T-helper 2 cell treated with Interferon-gamma antibody and Interleukin-4, amounts not matched to agents 5 μg/mL and 100 μg/mL, for 36 hours (primary cell): Measurements from ENCODE around the gene KRT3.

ENCODE experiments used
- DNase-seq: peaks from one replicate; pipeline ENCODE4 v3.0.0; 2021; ENCODE audit warnings: low spot score
- H3K27ac Mint-ChIP-seq: one replicate; pipeline ENCODE4 v1.8.0; 2021; ENCODE audit warnings: mild to moderate bottlenecking, mixed read lengths
- H3K27me3 Mint-ChIP-seq: one replicate; pipeline ENCODE4 v1.8.0; 2021; ENCODE audit warnings: low read depth, mixed read lengths
- H3K36me3 Mint-ChIP-seq: one replicate; pipeline ENCODE4 v1.8.0; 2021; ENCODE audit warnings: low read depth, mixed read lengths
- H3K4me1 Mint-ChIP-seq: one replicate; pipeline ENCODE4 v1.8.0; 2021; ENCODE audit warnings: low read depth, mixed read lengths
- H3K4me3 Mint-ChIP-seq: one replicate; pipeline ENCODE4 v1.8.0; 2022; ENCODE audit warnings: mild to moderate bottlenecking, moderate library complexity, mixed read lengths
- H3K9me3 Mint-ChIP-seq: one replicate; pipeline ENCODE4 v1.8.0; 2021; ENCODE audit warnings: mixed read lengths

Gene KRT3

DNA sequence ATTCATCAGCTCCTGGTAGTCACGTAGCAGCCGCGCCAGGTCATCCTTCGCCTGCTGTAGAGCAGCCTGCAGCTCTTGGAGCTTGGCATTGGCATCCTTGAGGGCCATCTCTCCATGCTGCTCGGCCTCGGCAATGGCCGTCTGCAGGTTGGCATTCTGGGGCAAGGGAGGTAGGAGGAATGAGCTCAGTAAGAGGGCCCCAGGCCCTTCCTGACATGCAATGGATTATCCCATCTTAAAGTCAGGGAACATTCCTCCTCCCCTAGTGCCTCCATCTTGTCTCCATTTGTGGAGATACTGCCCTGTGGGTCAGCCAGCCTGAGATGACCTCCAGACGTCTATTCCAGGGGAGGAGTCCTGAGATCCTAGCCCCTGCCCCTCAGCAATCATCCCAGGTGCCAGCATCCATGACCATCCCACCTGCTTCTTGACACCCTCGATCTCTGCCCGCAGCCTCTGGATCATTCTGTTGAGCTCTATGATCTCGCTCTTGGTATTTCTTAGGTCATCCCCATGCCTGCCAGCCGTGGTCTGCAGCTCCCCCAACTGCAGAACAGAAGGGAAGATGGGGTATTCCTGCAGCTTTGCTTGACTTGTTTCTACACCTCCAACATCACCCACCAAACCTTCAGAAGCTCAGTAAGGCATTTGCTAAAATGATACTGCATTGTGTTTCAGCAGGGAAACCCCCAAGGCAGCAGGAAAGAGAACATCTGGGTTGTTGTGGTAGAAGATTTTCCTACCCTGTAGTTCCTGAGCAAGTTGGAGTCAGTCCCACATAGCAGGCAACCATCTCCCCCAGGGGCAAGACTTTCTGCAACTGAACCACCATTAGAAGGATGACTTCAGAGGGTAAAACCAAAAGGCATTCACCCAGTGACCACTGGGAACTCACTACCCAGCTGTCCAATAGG lies 4.4 kb downstream of the KRT3 start:
- no peak overlapping the region for H3K4me3 Mint-ChIP-seq
- peaks cover 31% of the 10 kb centered on the region for H3K27me3 Mint-ChIP-seq
- no peak for DNase-seq
- H3K27ac Mint-ChIP-seq: no peak overlapping the region
- H3K36me3 Mint-ChIP-seq: no peaks in the 10 kb centered on the region
- H3K9me3 Mint-ChIP-seq: no peaks in the 10 kb centered on the region
- peaks cover 18% of the 10 kb centered on the region for H3K4me1 Mint-ChIP-seq

DNA sequence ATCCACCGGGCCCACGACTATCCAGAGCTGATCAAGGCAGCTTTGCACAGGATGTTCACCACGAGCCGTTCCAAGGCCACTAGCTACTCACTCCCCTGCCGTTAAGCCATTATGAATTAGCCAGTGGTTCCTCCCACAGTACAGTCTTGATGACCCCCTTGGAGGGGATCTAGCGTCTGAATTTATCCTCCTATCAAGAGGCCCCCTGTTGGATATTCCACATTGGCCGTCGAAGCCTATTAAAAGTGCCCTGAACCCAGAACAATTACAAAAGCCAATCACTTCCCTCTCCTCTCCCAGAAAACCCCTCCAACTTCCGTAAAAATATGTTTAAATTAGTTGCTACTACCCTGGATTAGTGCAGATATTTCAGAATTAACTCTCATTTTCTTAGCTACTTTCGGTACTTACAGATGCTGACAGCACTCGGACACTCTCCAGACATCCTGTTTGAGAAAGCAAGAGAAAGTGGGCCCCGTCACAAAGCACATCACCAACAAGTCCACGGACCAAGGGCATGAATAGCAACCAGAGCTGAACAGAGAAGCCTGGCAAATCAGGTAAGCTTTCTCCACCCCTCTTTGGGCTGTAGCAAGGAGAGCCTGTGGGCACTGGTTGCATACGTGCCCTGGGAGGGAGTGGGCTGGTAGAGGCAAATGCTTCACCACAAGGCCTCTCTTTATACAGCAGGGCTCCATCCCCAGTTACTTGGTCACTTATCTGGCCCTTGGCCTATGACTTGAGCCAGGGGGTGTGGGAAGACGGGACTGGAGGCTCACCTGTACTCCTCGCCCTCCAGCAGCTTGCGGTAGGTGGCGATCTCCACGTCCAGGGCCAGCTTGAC lies 5.3 kb downstream of the KRT3 start:
- no peak overlapping the region for H3K27ac Mint-ChIP-seq
- no peak for DNase-seq
- peaks cover 18% of the 10 kb centered on the region for H3K4me1 Mint-ChIP-seq
- no peak overlapping the region for H3K4me3 Mint-ChIP-seq
- H3K36me3 Mint-ChIP-seq: no peaks in the 10 kb centered on the region
- no peaks in the 10 kb centered on the region for H3K9me3 Mint-ChIP-seq
- peaks cover 32% of the 10 kb centered on the region for H3K27me3 Mint-ChIP-seq

DNA sequence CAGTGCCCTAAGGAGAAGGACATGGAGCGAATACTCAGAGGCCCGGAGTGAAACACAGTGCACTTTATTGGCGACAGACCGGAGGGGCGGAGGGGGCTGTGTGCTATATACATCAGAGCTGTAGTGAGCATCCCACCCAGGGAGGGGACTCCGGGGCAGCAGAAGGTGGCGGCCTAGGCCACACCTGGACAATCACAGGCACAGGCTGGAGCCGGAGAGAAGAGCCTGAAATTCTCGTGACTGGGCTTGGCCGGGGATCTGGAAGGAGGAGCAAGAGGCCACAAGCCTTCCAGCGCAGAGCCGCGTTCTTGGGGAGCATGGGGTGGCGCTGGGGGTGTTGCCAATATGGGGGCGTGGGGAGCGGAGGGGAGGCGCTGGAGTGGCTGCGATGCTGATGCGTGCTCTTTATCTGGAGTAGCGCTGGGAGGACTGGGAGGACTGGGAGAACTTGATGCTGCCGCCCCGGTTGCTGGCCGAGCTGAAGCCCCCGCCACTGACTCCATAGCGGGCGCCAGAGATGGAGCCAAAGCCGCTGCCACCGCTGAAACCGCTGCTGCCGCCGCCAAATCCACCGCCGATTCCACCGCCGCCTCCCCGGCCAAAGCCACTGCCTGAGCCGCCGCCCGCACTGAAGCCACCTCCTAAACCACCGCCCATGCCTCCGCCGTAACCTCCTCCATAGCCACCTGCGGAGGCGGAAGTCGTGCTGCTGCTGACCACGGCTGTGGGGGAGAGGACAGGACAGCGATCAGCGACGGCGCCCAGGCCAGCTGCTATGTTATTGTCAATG lies 6.1 kb downstream of the KRT3 start:
- Mint-ChIP-seq H3K27ac (no peak overlapping the region), H3K4me1 (peaks cover 18% of the 10 kb centered on the region), H3K36me3 (no peaks in the 10 kb centered on the region), H3K9me3 (no peaks in the 10 kb centered on the region), H3K4me3 (no peak overlapping the region), H3K27me3 (peaks cover 37% of the 10 kb centered on the region)
- DNase-seq: no peak

DNA sequence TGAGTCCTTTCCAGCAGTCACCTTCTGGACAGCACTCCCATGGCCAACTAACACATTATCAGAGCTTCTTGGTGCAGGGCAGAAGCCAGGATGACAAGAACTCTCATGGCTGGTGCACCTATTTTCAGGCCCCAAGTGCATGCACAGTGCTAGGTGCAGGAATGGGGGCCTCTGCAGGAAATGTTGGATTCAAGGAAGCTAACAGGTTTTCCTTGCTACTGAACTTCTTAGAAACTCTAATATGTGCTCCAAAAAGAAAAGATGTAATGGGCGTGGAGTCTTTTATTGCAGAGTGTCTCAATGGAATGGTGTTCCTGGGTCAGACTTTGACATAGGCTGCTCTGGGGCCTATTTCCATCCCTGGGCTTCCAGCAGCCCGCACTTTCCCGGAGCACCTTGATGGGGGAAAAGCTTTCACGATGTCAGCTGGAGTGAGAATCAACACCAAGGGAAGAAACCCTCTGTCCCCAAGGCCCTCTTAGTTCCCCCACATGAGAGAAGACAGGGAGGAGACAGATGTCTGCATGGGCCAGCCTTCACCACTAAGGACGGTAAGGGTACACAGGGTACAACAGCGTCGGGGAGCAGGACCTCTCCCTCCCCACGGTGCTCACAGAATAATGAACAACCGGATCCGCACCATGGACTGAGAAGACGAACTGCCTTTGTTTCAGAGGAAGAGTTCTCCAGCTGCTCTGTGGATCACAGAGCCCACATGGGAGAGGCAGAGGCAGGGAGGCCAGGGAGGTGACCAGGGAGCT lies 6.9 kb downstream of the KRT3 start:
- Mint-ChIP-seq H3K9me3 (no peaks in the 10 kb centered on the region), H3K27me3 (peaks cover 37% of the 10 kb centered on the region), H3K36me3 (no peaks in the 10 kb centered on the region), H3K4me3 (no peak overlapping the region), H3K4me1 (peaks cover 10% of the 10 kb centered on the region), H3K27ac (no peak overlapping the region)
- no peak for DNase-seq

DNA sequence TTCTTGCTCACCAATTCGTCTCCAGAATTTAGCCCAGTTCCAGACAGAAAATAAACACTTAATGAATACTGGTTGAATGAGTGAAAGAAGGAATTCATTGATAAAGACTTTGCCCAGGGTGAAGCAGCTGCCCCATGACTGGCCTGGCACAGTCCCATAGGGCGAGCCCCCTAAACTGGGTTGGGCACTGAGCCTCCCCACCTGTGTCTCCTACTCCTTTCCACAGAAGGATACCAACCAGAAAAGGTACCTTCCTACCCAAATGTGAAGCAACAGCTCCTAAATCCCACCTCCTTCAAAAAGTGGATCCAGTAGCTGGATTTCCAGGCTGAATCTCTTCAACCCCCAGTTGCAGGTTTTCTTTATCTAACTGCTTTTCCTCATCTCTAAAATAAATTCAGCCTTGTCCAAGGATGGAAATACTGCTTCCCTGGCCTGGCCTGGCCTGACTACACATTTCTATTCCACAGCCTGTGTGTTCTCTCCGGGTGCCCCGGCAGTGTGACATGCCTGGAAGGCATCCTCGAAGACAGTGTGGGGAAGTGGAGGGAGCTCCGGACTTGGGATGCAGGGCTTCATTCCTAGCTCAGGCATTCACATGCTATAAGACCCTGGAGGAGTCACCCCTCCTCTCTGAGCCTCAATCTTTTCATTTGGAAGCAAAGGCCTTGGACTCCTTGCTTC lies 7.6 kb downstream of the KRT3 start:
- Mint-ChIP-seq H3K36me3 (no peaks in the 10 kb centered on the region), H3K27me3 (peaks cover 37% of the 10 kb centered on the region), H3K4me1 (peaks cover 7% of the 10 kb centered on the region), H3K9me3 (no peaks in the 10 kb centered on the region), H3K4me3 (no peak overlapping the region), H3K27ac (no peak overlapping the region)
- no peak for DNase-seq

DNA sequence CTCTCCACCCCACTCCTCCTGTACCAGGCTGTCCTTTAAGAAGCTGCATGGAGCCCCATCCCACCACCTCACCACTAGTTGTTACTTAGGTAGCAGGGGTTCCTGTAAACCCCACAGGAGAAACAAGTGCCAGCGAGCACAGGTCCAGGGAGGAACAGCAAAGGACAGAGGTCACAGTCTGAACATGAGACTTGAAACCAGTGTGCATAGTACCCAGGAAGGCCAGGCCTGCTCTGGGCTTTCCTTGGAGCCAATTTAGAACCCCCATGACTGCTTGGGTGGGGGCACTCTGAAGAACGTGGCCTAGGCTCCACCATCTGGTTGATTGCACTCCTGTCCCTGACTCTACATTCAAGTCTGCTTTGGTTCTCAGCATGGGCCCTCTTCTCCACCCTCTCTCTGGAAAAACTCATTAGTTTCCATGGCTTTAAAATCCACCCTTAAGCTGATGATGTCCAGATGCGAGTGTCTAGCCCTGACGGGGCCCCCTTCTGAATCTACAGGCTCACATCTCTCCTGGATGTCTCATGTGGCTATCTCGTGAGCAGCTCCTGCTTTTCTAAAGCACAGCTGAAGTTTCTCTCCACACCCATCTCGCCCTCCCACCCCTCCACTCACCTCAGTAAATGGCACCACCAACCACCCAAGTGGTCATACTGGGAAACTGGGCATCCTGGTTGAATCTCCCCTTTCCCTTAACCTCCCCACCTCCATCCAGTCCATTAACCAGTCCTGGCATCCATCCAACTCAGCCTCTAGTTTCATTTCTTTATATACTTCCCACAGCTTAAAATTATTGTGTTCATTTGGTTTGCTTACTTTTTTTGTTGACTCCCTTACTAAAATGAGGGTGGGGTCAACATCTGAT lies 8.4 kb downstream of the KRT3 start:
- H3K4me3 Mint-ChIP-seq: no peak overlapping the region
- no peak for DNase-seq
- H3K9me3 Mint-ChIP-seq: no peaks in the 10 kb centered on the region
- H3K27me3 Mint-ChIP-seq: peaks cover 37% of the 10 kb centered on the region
- H3K4me1 Mint-ChIP-seq: peaks cover 2% of the 10 kb centered on the region
- no peak overlapping the region for H3K27ac Mint-ChIP-seq
- H3K36me3 Mint-ChIP-seq: no peaks in the 10 kb centered on the region

DNA sequence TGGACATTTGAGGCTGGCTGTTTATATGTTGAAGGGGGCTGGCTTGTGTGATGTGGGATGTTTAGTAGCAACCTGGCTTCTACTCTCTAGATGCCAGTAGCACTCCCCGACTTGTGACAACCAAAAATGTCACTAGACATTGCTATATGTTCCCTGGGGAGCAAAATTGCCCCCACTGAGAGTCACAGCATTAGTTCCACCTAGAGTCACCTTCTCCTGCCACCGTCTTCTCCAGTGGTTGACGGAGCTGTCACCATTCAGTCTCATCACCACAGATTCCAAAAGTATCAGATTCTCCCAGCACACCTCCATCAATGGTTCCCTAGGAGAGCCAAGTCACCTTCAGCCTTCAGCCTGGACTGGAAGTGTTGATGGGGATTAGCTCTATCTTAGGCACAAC lies 11.0 kb downstream of the KRT3 start:
- Mint-ChIP-seq H3K4me1 (no peaks in the 10 kb centered on the region), H3K27ac (no peak overlapping the region), H3K4me3 (no peak overlapping the region), H3K36me3 (no peaks in the 10 kb centered on the region), H3K27me3 (peaks cover 35% of the 10 kb centered on the region), H3K9me3 (no peaks in the 10 kb centered on the region)
- no peak for DNase-seq

DNA sequence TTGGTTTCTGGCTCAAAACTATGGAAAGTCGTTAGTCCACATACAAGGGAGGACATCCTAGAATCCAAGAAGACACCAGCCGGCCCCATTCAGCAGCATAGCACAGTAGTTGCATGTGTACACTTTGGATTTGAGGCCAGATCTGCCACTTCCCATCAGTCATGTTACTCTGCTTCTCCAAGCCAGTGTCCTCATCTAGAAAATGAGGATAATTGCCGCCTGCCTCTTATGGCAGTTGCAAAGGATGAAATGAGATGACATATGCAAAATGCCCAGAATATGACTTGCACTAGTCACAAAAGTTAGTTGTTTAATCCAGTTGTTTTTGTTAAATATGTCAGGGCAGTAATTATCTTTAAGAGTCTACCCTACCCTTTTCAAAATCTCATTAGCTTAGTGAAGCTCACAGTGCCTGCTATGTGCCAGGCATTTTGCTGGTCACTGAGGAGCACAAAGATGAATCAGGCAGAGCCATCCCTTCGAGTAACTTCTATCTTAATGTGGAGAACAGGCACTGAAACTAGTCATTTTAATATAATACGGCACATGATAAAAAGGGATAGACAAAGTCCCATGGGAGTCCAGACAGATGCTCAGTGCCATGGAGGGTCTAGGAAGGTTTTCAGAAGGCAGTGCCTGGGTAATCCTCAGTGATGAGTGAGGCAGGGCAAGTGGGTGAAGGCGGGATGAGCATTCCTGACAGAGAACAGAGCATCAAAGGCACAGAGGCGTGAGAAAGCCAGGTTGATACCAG lies 12.2 kb downstream of the KRT3 start:
- no peaks in the 10 kb centered on the region for H3K4me1 Mint-ChIP-seq
- no peak overlapping the region for H3K4me3 Mint-ChIP-seq
- H3K27ac Mint-ChIP-seq: no peak overlapping the region
- DNase-seq: no peak
- H3K9me3 Mint-ChIP-seq: no peaks in the 10 kb centered on the region
- H3K36me3 Mint-ChIP-seq: no peaks in the 10 kb centered on the region
- H3K27me3 Mint-ChIP-seq: peaks cover 25% of the 10 kb centered on the region

DNA sequence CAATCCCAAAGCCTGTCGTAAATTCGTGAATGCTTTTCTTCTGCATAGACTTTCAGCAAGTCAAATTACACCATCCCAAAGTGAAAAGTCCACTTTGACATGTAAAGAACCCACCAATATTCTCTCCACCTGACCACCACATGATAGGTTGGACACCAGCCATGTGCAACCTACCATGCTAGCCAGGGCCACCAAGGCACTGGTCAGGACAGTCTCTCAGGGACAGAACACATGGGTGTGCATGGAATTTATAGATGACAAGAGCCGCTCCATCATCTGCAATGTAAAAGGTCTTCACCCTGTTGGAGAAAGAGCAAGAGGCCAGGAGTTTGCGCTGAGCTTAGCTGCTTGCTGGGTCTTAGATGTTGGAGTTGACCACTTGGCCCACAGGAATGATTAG lies 13.4 kb downstream of the KRT3 start:
- Mint-ChIP-seq H3K9me3 (no peaks in the 10 kb centered on the region), H3K4me3 (no peak overlapping the region), H3K36me3 (no peaks in the 10 kb centered on the region), H3K27ac (no peak overlapping the region), H3K4me1 (no peaks in the 10 kb centered on the region), H3K27me3 (peaks cover 23% of the 10 kb centered on the region)
- DNase-seq: no peak

DNA sequence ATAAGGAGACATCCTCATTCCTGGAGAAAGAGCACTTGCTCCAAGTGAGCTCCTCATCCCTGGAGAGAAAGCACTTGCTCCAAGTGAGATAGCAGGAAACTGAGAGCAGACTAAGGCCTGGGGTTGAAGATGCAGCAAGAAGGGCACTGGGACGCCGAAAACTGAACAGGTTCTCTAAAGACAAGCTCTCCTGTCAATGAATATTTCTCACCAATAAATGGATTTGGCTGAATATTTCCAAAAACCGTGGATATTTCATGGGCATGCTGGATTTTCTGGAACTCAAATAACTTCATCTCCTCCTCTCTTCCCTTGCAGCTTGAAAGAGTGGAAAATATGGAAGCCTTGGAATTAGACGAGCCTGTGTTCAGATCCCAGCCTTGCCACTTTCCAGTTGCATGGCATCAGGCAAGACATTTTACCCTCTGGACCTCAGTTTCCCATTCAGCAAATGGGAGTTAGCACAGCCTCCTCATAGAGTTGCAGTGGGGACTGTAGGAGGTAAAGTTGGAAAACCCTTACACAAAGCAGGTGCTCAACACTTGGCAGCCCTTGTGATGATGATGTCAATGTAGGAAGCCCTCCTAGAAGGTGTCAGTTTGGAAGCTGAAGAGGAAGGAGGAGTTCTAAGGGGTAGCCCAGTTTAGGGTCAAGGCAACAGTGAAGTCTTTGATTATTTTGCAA lies 14.4 kb downstream of the KRT3 start:
- no peak for DNase-seq
- H3K27me3 Mint-ChIP-seq: peaks cover 21% of the 10 kb centered on the region
- H3K4me3 Mint-ChIP-seq: no peak overlapping the region
- H3K9me3 Mint-ChIP-seq: no peaks in the 10 kb centered on the region
- no peak overlapping the region for H3K27ac Mint-ChIP-seq
- no peaks in the 10 kb centered on the region for H3K36me3 Mint-ChIP-seq
- no peaks in the 10 kb centered on the region for H3K4me1 Mint-ChIP-seq

DNA sequence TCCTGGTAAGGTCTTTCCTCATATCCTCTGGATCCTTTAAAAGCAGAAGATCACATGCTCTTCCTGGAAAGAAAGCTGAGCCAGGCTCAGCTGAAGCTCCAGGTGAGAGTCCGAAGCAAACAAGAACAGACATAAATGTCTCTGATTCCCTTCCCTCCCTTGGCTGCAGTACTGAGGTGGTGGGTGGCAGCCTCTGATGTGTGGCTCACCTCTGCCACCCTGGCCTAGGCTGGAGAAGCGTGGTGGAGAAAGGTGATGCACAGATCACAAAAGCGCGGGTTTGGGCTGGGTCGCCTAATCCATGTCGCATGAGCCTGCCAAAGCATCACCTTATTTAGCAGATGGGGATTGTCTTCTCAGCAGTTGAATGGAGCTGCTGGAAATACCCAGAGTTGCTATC lies 16.0 kb downstream of the KRT3 start:
- H3K4me1 Mint-ChIP-seq: no peaks in the 10 kb centered on the region
- H3K9me3 Mint-ChIP-seq: no peaks in the 10 kb centered on the region
- DNase-seq: no peak
- no peak overlapping the region for H3K4me3 Mint-ChIP-seq
- no peak overlapping the region for H3K27ac Mint-ChIP-seq
- no peaks in the 10 kb centered on the region for H3K36me3 Mint-ChIP-seq
- peaks cover 15% of the 10 kb centered on the region for H3K27me3 Mint-ChIP-seq
